Measurements from ENCODE around the gene MCM9.

The MCM9 gene

GRCh38 chr6:118981884-118982574 lies 47.1 kb upstream of the MCM9 start:
- Histone ChIP-seq H3F3A (ENCODE audit: control insufficient read depth, insufficient read depth) (no peaks in the 10 kb centered on the region), H3K4me3 (ENCODE audit: low read length) (no peak overlapping the region), H3K36me3 (ENCODE audit: control insufficient read depth, low read length) (no peaks in the 10 kb centered on the region), H3K9me3 (ENCODE audit: control insufficient read depth, insufficient read depth, low read length) (no peaks in the 10 kb centered on the region), H3K79me2 (ENCODE audit: control insufficient read depth, low read length) (no peaks in the 10 kb centered on the region), H3K9me2 (replicated peaks; ENCODE audit: control insufficient read depth, low read length) (no peaks in the 10 kb centered on the region), H3K4me1 (ENCODE audit: control insufficient read depth, low read length) (no peaks in the 10 kb centered on the region), H3K27ac (ENCODE audit: low read depth, low read length) (no peak overlapping the region), H4K20me1 (ENCODE audit: control insufficient read depth, insufficient read depth, low read depth, low read length) (no peaks in the 10 kb centered on the region), H3K4me2 (ENCODE audit: low read length) (no peak overlapping the region), H3K27me3 (ENCODE audit: control insufficient read depth, low read length) (peaks cover 5% of the 10 kb centered on the region)
- TF ChIP-seq CTCF (IDR thresholded peaks at IDR 0.05; ENCODE audit: low read depth, low read length, poor library complexity, severe bottlenecking) (no peak), EZH2phosphoT487 (IDR thresholded peaks at IDR 0.05; ENCODE audit: borderline replicate concordance, low read length) (no peak)

- Histone ChIP-seq H3K4me2 (ENCODE audit: low read length) (no peak overlapping the region), H4K20me1 (ENCODE audit: control insufficient read depth, insufficient read depth, low read depth, low read length) (no peaks in the 10 kb centered on the region), H3K4me1 (ENCODE audit: control insufficient read depth, low read length) (no peaks in the 10 kb centered on the region), H3K4me3 (ENCODE audit: low read length) (no peak overlapping the region), H3K79me2 (ENCODE audit: control insufficient read depth, low read length) (no peaks in the 10 kb centered on the region), H3K9me3 (ENCODE audit: control insufficient read depth, insufficient read depth, low read length) (no peaks in the 10 kb centered on the region), H3K27me3 (ENCODE audit: control insufficient read depth, low read length) (peaks cover 5% of the 10 kb centered on the region), H3F3A (ENCODE audit: control insufficient read depth, insufficient read depth) (no peaks in the 10 kb centered on the region), H3K36me3 (ENCODE audit: control insufficient read depth, low read length) (no peaks in the 10 kb centered on the region), H3K27ac (ENCODE audit: low read depth, low read length) (no peak overlapping the region), H3K9me2 (replicated peaks; ENCODE audit: control insufficient read depth, low read length) (no peaks in the 10 kb centered on the region)
- TF ChIP-seq EZH2phosphoT487 (IDR thresholded peaks at IDR 0.05; ENCODE audit: borderline replicate concordance, low read length) (no peak), CTCF (IDR thresholded peaks at IDR 0.05; ENCODE audit: low read depth, low read length, poor library complexity, severe bottlenecking) (no peak)
These were observed 45.1 kb upstream of the MCM9 start for GRCh38 chr6:118980063-118980462.

GRCh38 chr6:118974790-118975189 lies 39.8 kb upstream of the MCM9 start:
- H3K27ac ChIP-seq (ENCODE audit: low read depth, low read length) = no peak overlapping the region
- TF ChIP-seq EZH2phosphoT487 (IDR thresholded peaks at IDR 0.05; ENCODE audit: borderline replicate concordance, low read length) = no peak
- TF ChIP-seq CTCF (IDR thresholded peaks at IDR 0.05; ENCODE audit: low read depth, low read length, poor library complexity, severe bottlenecking) = no peak
- no peaks in the 10 kb centered on the region for H3K9me2 ChIP-seq (replicated peaks; ENCODE audit: control insufficient read depth, low read length)
- no peaks in the 10 kb centered on the region for H3K36me3 ChIP-seq (ENCODE audit: control insufficient read depth, low read length)
- no peaks in the 10 kb centered on the region for H3K9me3 ChIP-seq (ENCODE audit: control insufficient read depth, insufficient read depth, low read length)
- no peaks in the 10 kb centered on the region for H3K4me1 ChIP-seq (ENCODE audit: control insufficient read depth, low read length)
- no peaks in the 10 kb centered on the region for H3F3A ChIP-seq (ENCODE audit: control insufficient read depth, insufficient read depth)
- peaks cover 7% of the 10 kb centered on the region; the same call in 1 of the 2 replicates for H3K27me3 ChIP-seq (ENCODE audit: control insufficient read depth, low read length)
- H3K79me2 ChIP-seq (ENCODE audit: control insufficient read depth, low read length) = no peaks in the 10 kb centered on the region
- H3K4me2 ChIP-seq (ENCODE audit: low read length) = no peak overlapping the region
- no peaks in the 10 kb centered on the region for H4K20me1 ChIP-seq (ENCODE audit: control insufficient read depth, insufficient read depth, low read depth, low read length)
- H3K4me3 ChIP-seq (ENCODE audit: low read length) = no peak overlapping the region
